UCSD-AML1 (cell line): Measurements from ENCODE around the gene PACSIN2.
"Not testable (repeated sequence)": the region's sequence is repeated elsewhere in the genome, so short reads cannot be mapped to it uniquely, and the experiment has no call there.

Experiments
- DNase-seq: peaks from one replicate; lab custom pipeline; 2025; ENCODE audit not compliant: unreplicated experiment; lab: John Stamatoyannopoulos, UW

The PACSIN2 gene, protein sequence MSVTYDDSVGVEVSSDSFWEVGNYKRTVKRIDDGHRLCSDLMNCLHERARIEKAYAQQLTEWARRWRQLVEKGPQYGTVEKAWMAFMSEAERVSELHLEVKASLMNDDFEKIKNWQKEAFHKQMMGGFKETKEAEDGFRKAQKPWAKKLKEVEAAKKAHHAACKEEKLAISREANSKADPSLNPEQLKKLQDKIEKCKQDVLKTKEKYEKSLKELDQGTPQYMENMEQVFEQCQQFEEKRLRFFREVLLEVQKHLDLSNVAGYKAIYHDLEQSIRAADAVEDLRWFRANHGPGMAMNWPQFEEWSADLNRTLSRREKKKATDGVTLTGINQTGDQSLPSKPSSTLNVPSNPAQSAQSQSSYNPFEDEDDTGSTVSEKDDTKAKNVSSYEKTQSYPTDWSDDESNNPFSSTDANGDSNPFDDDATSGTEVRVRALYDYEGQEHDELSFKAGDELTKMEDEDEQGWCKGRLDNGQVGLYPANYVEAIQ

DNA sequence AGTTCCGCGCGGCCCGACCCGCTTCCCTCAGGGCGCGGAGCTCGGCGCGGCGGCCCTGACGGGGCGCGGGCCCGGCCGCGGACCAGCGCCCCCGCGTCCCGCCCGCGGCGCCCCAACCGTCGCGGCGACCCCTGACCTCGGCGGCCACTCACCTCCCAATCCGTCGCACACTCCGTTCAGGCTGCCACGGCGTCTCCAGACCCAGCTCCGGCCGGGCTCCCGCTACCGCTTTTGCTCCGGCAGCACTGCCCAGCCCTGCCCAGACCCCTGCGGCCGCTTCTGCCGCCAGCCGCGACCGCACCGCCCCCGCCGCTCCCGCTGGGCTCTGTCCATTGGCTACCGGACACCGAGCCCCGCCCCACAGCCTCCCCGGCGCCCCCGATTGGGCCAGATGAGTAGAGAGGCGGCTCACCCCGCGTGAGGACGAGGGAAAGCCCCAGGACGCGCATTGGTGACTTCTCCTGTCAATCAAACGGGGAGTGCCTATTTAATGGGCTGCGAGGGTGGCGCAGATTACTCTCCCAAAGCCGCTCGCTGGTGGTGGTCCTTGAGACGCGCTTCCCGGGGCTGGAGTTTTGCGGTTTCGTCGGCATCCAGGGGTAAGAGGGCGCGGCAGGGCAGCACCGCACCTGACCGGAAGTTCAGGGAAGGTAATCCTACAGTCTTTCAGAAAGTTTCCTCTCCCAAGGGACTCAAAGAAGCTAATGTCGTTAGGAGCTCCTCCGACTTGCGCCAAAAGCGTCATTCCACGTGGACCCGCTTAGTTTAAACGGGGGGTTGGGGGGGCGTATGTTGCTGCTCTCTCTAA, at the start of gene PACSIN2:
Gene PACSIN2, minus strand, starts transcription at position 281 of the 808 bp plus-strand sequence. CDS start 103,069 bp downstream, outside the sequence.
- peak; percentile 98 for DNase-seq

DNA sequence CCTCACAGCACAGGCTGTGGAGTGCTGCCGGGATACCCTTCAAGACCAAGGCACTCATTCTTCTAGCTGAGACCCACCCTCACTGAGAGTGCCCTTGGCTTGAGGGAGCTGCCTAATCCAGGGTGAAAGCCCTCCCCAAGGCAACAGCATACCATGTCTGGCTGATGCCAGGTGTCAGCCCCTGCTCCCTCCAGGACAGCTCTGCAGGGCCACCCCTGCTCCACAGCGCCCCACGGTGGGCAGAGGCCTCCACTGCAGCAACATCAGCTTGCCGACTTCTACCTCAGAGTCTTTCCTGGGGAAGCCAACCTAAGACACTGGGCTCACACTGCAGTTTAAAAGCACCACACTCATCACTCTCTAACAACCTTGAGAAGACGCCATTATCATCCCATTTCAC, 45.2 kb upstream of the PACSIN2 start:
- peak; percentile 64 for DNase-seq

GRCh38 chr22:43057641-43058040, 42.7 kb upstream of the PACSIN2 start:
- no peak for DNase-seq

GRCh38 chr22:43053176-43053575, 38.2 kb upstream of the PACSIN2 start:
- DNase-seq = no peak

- DNase-seq = no peak
Measured at GRCh38 chr22:43050995-43051394, 36.0 kb upstream of the PACSIN2 start.

GRCh38 chr22:43047605-43048004, 32.7 kb upstream of the PACSIN2 start:
- DNase-seq = no peak

- no peak for DNase-seq
Measured at GRCh38 chr22:43044290-43044712, 29.4 kb upstream of the PACSIN2 start.

DNA sequence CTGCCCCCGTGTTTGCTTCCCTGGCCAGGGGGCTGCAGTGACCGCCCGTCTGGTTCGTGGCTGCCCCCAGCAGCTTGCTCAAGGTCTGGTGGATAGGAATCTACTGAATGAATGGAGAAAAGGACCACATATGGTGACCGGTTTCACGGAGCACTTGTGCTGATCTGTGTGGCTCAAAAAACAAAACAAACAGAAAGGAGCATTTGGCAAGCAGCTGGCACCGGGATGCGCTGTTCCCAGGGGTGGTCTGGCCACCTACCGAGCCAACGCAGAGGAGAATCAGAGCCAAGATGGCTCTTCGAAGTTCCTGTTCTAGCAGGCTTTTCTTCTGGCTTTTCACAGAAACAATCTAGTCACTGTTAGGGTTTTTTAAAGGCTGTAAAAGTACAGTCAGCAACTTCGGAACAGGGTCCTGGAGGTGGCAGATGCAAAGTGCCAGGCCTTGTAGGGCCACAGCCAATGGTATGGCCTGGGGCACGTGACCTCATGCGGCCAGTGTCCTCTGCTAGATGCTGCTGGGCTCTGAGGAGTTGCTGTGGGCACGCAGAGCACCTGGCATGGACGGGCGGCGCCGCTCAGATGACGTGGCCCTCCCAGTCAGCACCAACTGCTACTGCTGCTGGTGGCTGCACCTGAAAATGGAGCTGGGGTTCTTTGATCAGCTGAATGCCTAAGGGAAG, 27.3 kb upstream of the PACSIN2 start:
- DNase-seq = no peak

DNA sequence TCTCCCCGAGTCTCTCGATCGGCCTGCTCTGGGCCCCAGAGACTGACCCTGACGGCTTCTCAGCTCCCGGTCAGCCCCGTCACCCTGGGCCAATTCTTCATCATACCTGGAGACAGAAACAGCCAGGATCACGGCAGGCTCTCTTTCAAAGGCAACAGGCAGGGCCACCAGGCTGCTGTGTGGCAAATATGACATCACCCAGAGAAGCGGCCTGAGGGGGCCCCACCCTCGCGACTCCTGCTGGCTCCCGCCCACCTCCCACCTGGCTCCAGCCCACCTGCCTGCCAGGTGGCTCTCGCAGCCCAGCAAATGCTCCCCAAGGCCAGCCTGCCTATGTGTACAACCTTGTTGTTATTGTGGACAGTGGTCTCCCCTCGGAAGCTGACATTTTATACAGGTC, 24.9 kb upstream of the PACSIN2 start:
- no peak for DNase-seq

- DNase-seq = no peak
Measured at GRCh38 chr22:43038325-43038724, 23.4 kb upstream of the PACSIN2 start.

DNA sequence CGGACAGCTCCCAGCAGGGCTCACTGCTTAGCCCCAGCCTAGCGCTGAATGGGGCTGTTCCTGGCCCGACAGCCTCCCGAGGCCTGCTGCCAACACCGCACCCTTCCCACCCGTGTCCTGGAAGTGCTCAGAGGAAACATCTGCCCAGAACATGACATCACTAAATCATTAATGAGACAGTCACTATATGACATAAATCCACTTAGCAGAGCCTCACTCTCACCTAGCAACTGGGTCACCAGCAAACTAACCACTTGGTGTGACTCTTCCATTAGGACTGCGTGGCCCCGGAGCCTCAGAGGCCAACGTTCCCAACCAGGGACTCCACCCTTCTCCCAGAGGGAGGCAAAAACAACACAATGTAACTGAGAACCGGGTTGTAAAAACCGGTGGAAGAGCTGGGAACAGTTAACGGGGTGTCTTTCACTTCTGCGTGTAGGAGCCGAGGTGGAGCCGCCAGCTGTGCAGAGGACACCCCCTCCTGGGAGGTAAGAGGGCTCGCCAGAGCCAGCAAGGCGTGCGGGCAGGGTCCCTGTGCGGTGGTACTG, 21.4 kb upstream of the PACSIN2 start:
- DNase-seq = no peak

- no peak for DNase-seq
Measured at GRCh38 chr22:43035250-43035649, 20.3 kb upstream of the PACSIN2 start.

GRCh38 chr22:43031617-43032016, 16.7 kb upstream of the PACSIN2 start:
- no peak for DNase-seq

DNA sequence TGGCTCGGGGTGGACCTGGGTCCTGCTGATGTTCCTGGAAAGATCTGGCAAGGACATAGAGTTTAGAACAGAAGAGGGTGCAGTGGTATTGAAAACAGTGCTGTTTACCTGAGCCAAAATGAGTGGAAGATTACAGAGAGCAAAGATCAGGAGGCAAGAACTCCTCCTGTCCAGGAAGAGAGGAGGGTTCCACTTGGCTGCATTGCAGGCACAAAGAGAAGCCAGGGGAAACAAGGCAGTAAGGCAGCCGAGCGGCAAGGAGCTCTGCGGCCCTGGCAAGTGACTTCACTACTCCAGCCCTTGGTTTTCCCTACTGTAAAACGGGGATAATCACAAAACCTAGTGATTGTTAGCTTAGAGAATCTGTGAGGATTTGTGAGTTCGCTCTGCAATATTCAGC, 3.7 kb upstream of the PACSIN2 start:
- no peak for DNase-seq

GRCh38 chr22:43017525-43018460, 2.8 kb upstream of the PACSIN2 start:
- DNase-seq = no peak

GRCh38 chr22:43016150-43016549, 1.2 kb upstream of the PACSIN2 start:
- DNase-seq = not testable (repeated sequence)

GRCh38 chr22:43015677-43016042, 711 bp upstream of the PACSIN2 start:
- DNase-seq = no peak

- DNase-seq = no peak
Measured at GRCh38 chr22:43014316-43014868, 557 bp downstream of the PACSIN2 start.

DNA sequence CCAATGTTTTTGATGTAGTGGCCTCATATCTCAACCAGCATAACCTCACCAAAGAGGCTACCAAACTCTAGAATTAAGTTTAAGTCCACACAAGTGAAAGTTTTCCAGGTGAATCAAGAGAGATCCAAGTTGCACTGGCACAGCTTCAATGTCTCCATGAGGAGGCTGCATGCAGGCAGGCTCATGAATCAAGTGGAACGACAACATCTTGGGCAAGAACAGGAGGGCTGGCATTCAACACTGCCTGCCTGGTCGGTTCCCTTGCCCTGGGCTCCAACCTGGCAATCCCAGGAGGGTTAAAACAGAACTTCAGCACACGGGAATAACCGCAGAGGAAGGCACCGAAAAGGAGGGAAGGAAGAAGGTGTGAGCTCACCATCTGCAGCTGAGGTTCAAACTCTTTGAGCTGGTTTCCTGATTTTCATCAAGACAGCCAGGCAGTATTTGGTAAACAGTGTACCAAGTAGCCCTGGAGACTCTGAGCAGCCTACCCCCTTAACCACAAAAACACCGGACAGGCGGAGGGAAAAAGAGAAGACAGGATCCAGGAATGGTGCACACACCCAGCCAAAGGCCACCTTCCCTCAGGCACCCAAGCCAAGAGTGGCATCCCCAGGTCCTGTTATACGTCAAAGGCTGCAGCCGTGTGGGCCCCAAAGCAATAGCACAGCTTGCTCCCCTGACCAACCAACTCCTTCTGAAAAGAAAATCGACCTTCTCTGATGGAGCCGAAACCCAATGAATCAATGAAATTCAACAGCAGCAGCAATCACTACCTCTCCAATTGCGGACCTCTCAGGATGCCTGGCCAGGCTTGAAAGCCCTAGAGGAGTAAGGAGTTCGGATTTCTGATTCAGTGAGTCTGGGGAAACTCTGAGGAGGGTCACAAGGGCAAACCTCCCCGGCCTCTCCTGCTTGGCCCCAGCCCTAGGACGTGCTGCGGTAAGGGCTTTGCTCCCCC, 1.3 kb downstream of the PACSIN2 start:
- DNase-seq = no peak
